Measurements from ENCODE around the gene ITGA1. TPM values are rescaled to one million over a fixed set of nuclear protein-coding genes. Genes with fewer than 3 reads are reported as not detected.

ITGA1 gene
- total RNA-seq, 2 donors from 2014 or later = 0.33 to 3.5 TPM

DNA sequence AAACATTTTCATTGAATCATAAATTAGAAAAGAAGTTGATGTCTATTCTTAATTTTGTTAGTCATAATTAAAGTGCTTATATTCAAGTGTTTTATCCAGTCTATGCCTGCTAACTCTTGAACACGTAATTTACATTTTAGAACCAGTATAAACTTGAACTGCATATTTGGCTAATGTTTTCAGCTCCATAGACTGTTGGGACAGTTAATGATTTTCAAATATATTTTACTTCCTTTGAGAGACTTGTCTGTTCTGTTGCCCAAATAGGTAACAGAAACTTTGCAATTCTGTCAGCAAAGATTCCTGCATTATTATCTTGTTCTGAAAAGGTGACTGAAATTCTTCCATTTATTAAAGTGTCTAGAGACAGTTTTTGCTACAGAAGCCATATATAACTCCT lies 209.3 kb downstream of the ITGA1 start:
- Histone ChIP-seq H3K27me3 (ENCODE audit: control insufficient read depth, insufficient read depth, low read length, poor library complexity, severe bottlenecking) (no peaks in the 10 kb centered on the region), H3K4me3 (ENCODE audit: low read length) (no peak overlapping the region), H3K9me3 (ENCODE audit: control insufficient read depth, low read length) (no peaks in the 10 kb centered on the region), H3K36me3 (ENCODE audit: control insufficient read depth, insufficient read depth, low read length) (no peaks in the 10 kb centered on the region), H3K27ac (ENCODE audit: low read depth, low read length) (peak overlapping the region; percentile 77), H3K4me1 (ENCODE audit: control insufficient read depth, insufficient read depth, low read length) (no peaks in the 10 kb centered on the region), H3K9ac (ENCODE audit: extremely low read depth, low read length, poor library complexity, severe bottlenecking) (no peak overlapping the region)
- no peaks in the 10 kb centered on the region for H3K9me3 Mint-ChIP-seq
- TF ChIP-seq, protein P1, sequence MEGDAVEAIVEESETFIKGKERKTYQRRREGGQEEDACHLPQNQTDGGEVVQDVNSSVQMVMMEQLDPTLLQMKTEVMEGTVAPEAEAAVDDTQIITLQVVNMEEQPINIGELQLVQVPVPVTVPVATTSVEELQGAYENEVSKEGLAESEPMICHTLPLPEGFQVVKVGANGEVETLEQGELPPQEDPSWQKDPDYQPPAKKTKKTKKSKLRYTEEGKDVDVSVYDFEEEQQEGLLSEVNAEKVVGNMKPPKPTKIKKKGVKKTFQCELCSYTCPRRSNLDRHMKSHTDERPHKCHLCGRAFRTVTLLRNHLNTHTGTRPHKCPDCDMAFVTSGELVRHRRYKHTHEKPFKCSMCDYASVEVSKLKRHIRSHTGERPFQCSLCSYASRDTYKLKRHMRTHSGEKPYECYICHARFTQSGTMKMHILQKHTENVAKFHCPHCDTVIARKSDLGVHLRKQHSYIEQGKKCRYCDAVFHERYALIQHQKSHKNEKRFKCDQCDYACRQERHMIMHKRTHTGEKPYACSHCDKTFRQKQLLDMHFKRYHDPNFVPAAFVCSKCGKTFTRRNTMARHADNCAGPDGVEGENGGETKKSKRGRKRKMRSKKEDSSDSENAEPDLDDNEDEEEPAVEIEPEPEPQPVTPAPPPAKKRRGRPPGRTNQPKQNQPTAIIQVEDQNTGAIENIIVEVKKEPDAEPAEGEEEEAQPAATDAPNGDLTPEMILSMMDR (conservative IDR thresholded peaks at IDR 0.05) = no peak
- no peaks in the 10 kb centered on the region for H3K36me3 Mint-ChIP-seq (ENCODE audit: low read depth)
- H3K4me1 Mint-ChIP-seq = no peaks in the 10 kb centered on the region
- no peak for DNase-seq
- WGBS, 2 experiments (ENCODE audit: insufficient coverage in 1 of 2, insufficient read length in 1 of 2) = 93% methylated on average over 1 of the region's 1 CpG; no CpG with 5 or more reads in 1 of the 2 experiments
- no peak overlapping the region for H3K27ac Mint-ChIP-seq
- H3K4me3 Mint-ChIP-seq = no peak overlapping the region
- no peaks in the 10 kb centered on the region for H3K27me3 Mint-ChIP-seq (ENCODE audit: insufficient read depth)

DNA sequence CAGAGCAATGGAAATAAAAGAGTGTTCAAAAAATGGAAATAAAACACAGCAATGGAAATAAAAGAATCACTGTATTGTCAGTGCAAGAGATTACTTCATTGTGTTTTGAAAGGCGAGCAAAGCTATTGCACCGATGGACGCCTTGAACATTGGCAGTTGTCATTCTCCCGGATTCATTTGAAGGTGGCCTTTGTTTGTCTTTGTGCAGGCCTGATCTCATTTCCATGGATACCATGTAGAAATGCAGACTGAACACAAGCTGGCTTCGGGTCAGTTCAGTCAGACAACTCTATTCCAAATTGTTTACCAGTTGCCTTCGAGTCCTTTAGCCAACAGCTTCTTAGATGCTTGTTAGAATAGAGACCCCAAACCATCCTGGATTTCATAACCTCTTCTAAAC lies 209.7 kb downstream of the ITGA1 start:
- no peaks in the 10 kb centered on the region for H3K9me3 ChIP-seq (ENCODE audit: control insufficient read depth, low read length)
- no peaks in the 10 kb centered on the region for H3K4me1 ChIP-seq (ENCODE audit: control insufficient read depth, insufficient read depth, low read length)
- no peaks in the 10 kb centered on the region for H3K27me3 ChIP-seq (ENCODE audit: control insufficient read depth, insufficient read depth, low read length, poor library complexity, severe bottlenecking)
- peak overlapping the region; percentile 77 for H3K27ac ChIP-seq (ENCODE audit: low read depth, low read length)
- DNase-seq = no peak
- H3K4me3 Mint-ChIP-seq = no peak overlapping the region
- no peaks in the 10 kb centered on the region for H3K36me3 ChIP-seq (ENCODE audit: control insufficient read depth, insufficient read depth, low read length)
- TF ChIP-seq, protein P1 (conservative IDR thresholded peaks at IDR 0.05) = no peak
- H3K4me1 Mint-ChIP-seq = no peaks in the 10 kb centered on the region
- no peak overlapping the region for H3K9ac ChIP-seq (ENCODE audit: extremely low read depth, low read length, poor library complexity, severe bottlenecking)
- whole genome bisulfite sequencing, 2 experiments (ENCODE audit: insufficient coverage in 1 of 2, insufficient read length in 1 of 2) = 45 to 85% methylated on average over 4 to 6 of the region's 6 CpGs
- H3K4me3 ChIP-seq (ENCODE audit: low read length) = no peak overlapping the region
- no peak overlapping the region for H3K27ac Mint-ChIP-seq
- H3K36me3 Mint-ChIP-seq (ENCODE audit: low read depth) = no peaks in the 10 kb centered on the region
- no peaks in the 10 kb centered on the region for H3K27me3 Mint-ChIP-seq (ENCODE audit: insufficient read depth)
- no peaks in the 10 kb centered on the region for H3K9me3 Mint-ChIP-seq

- 85 to 89% methylated on average over 1 to 2 of the region's 2 CpGs for WGBS, 2 experiments (ENCODE audit: insufficient coverage in 1 of 2, insufficient read length in 1 of 2)
- Histone ChIP-seq H3K9ac (ENCODE audit: extremely low read depth, low read length, poor library complexity, severe bottlenecking) (no peak overlapping the region), H3K27me3 (ENCODE audit: control insufficient read depth, insufficient read depth, low read length, poor library complexity, severe bottlenecking) (no peaks in the 10 kb centered on the region), H3K27ac (ENCODE audit: low read depth, low read length) (no peak overlapping the region), H3K4me1 (ENCODE audit: control insufficient read depth, insufficient read depth, low read length) (no peaks in the 10 kb centered on the region), H3K4me3 (ENCODE audit: low read length) (no peak overlapping the region), H3K36me3 (ENCODE audit: control insufficient read depth, insufficient read depth, low read length) (no peaks in the 10 kb centered on the region), H3K9me3 (ENCODE audit: control insufficient read depth, low read length) (no peaks in the 10 kb centered on the region)
- H3K27me3 Mint-ChIP-seq (ENCODE audit: insufficient read depth) = no peaks in the 10 kb centered on the region
- no peak overlapping the region for H3K27ac Mint-ChIP-seq
- H3K9me3 Mint-ChIP-seq = no peaks in the 10 kb centered on the region
- H3K4me3 Mint-ChIP-seq = no peak overlapping the region
- no peaks in the 10 kb centered on the region for H3K4me1 Mint-ChIP-seq
- TF ChIP-seq, protein P1 (conservative IDR thresholded peaks at IDR 0.05) = no peak
- no peaks in the 10 kb centered on the region for H3K36me3 Mint-ChIP-seq (ENCODE audit: low read depth)
- no peak for DNase-seq
Observed at GRCh38 chr5:52998552-52999313, 211.0 kb downstream of the ITGA1 start.
